ENCODE results near the gene MBOAT1.
"Not testable (repeated sequence)": the region's sequence is repeated elsewhere in the genome, so short reads cannot be mapped to it uniquely, and the experiment has no call there.

Gene MBOAT1

DNA sequence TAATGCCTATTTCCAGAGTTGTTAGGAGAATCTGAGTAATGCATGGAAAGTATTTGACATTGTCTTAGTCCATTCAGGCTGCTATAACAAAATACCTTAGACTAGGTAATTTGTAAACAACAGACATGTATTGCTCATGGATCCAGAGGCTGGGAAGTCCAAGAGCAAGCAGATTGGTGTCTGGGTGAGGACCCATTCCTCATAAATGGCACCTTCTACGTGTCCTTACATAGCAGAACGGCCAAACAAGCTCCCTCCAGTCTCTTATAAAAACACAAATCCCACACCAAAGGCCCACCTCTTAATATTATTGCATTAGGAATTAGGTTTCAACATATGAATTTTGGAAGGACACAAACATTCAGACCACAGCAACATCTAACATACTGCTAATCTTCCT, 30.2 kb downstream of the MBOAT1 start:
- H3K9me2 ChIP-seq (replicated peaks; ENCODE audit: low read depth, low read length): no peaks in the 10 kb centered on the region
- no peaks in the 10 kb centered on the region for H4K20me1 ChIP-seq (ENCODE audit: insufficient read depth, low read length, poor library complexity, severe bottlenecking)
- no peak overlapping the region for H3K4me3 ChIP-seq (ENCODE audit: low read length, poor library complexity, severe bottlenecking)
- H3K4me2 ChIP-seq (ENCODE audit: low read depth, low read length, poor library complexity, severe bottlenecking): no peak overlapping the region
- no peak for TF ChIP-seq EZH2phosphoT487 (IDR thresholded peaks at IDR 0.05; ENCODE audit: borderline replicate concordance)
- no peaks in the 10 kb centered on the region for H3K36me3 ChIP-seq (ENCODE audit: insufficient read depth, low read length)
- H3K4me1 ChIP-seq (ENCODE audit: insufficient read depth, low read length, poor library complexity, severe bottlenecking): peaks cover 25% of the 10 kb centered on the region
- H3F3A ChIP-seq (ENCODE audit: low read depth): no peaks in the 10 kb centered on the region
- no peak overlapping the region for H2AFZ ChIP-seq (ENCODE audit: low read length)
- no peak overlapping the region for H3K9ac ChIP-seq (ENCODE audit: low read depth, low read length, poor library complexity, severe bottlenecking)
- no peaks in the 10 kb centered on the region for H3K27me3 ChIP-seq (ENCODE audit: insufficient read depth, low read length, poor library complexity, severe bottlenecking)
- no peaks in the 10 kb centered on the region for H3K79me2 ChIP-seq (ENCODE audit: insufficient read depth, low read length)
- no peaks in the 10 kb centered on the region for H3K9me3 ChIP-seq (ENCODE audit: insufficient read depth, low read depth, low read length)

DNA sequence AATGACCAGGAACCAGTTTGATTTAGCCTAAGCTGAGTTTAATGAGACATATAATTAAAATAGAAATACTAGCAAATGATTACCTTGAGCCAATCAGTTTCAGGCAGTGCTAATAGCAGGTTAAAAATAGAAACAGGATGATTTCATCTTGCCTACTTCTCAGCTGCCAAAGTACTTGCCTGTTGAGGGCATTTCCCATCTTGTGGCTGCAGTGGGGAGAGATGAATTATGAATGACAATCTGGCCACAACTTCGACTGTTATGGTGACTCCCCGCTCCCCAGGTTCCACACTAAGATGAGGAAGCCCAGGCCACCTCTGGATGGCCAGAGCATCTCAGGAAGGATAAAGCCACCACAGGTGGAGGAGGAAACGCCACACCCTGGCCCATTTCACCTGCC, 31.3 kb downstream of the MBOAT1 start:
- no peaks in the 10 kb centered on the region for H3K9me3 ChIP-seq (ENCODE audit: insufficient read depth, low read depth, low read length)
- 0 out of 2 replicates have a peak, but pooled peaks cover 2% of the 10 kb centered on the region for H3K79me2 ChIP-seq (ENCODE audit: insufficient read depth, low read length)
- H3F3A ChIP-seq (ENCODE audit: low read depth): no peaks in the 10 kb centered on the region
- no peaks in the 10 kb centered on the region for H3K36me3 ChIP-seq (ENCODE audit: insufficient read depth, low read length)
- peak overlapping the region; percentile 9 for H3K4me2 ChIP-seq (ENCODE audit: low read depth, low read length, poor library complexity, severe bottlenecking)
- no peak overlapping the region for H3K9ac ChIP-seq (ENCODE audit: low read depth, low read length, poor library complexity, severe bottlenecking)
- no peaks in the 10 kb centered on the region for H4K20me1 ChIP-seq (ENCODE audit: insufficient read depth, low read length, poor library complexity, severe bottlenecking)
- no peak overlapping the region for H2AFZ ChIP-seq (ENCODE audit: low read length)
- H3K4me1 ChIP-seq (ENCODE audit: insufficient read depth, low read length, poor library complexity, severe bottlenecking): peaks cover 25% of the 10 kb centered on the region
- H3K9me2 ChIP-seq (replicated peaks; ENCODE audit: low read depth, low read length): no peaks in the 10 kb centered on the region
- no peaks in the 10 kb centered on the region for H3K27me3 ChIP-seq (ENCODE audit: insufficient read depth, low read length, poor library complexity, severe bottlenecking)
- no peak overlapping the region for H3K4me3 ChIP-seq (ENCODE audit: low read length, poor library complexity, severe bottlenecking)
- TF ChIP-seq, protein P1, sequence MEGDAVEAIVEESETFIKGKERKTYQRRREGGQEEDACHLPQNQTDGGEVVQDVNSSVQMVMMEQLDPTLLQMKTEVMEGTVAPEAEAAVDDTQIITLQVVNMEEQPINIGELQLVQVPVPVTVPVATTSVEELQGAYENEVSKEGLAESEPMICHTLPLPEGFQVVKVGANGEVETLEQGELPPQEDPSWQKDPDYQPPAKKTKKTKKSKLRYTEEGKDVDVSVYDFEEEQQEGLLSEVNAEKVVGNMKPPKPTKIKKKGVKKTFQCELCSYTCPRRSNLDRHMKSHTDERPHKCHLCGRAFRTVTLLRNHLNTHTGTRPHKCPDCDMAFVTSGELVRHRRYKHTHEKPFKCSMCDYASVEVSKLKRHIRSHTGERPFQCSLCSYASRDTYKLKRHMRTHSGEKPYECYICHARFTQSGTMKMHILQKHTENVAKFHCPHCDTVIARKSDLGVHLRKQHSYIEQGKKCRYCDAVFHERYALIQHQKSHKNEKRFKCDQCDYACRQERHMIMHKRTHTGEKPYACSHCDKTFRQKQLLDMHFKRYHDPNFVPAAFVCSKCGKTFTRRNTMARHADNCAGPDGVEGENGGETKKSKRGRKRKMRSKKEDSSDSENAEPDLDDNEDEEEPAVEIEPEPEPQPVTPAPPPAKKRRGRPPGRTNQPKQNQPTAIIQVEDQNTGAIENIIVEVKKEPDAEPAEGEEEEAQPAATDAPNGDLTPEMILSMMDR (conservative IDR thresholded peaks at IDR 0.05; ENCODE audit: low read length): no peak

DNA sequence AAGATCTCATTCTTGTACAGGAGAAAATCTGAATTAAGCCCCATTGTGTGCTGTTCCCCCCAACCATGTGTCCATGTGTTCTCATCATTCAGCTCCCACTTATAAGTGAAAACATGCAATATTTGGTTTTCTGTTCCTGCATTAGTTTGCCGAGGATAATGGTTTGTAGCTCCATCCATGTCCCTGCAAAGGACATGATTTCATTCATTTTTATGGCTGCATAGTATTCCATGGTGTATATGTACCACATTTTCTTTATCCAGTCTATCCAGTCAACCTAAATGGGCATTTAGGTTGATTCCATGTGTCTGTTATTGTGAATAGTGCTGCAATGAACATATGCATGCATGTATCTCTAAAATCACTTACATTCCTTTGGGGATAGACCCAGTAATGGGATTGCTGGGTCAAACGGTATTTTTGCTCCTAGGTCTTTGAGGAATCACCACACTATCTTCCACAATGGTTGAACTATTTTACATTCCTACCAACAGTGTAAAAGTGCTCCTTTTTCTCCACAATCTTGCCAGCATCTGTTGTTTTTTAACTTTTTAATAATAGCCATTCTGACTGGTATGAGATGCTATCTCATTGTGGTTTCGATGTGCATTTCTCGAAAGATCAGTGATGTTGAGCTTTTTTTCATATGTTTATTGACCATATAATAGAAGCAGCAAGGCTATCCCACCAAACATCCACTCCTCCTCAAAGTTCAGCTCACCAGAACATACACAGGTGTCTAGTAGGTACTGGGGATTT, 32.8 kb downstream of the MBOAT1 start:
- H3K9ac ChIP-seq (ENCODE audit: low read depth, low read length, poor library complexity, severe bottlenecking); H2AFZ ChIP-seq (ENCODE audit: low read length); H3K27me3 ChIP-seq (ENCODE audit: insufficient read depth, low read length, poor library complexity, severe bottlenecking); H3K36me3 ChIP-seq (ENCODE audit: insufficient read depth, low read length); H4K20me1 ChIP-seq (ENCODE audit: insufficient read depth, low read length, poor library complexity, severe bottlenecking); H3K79me2 ChIP-seq (ENCODE audit: insufficient read depth, low read length); H3K9me3 ChIP-seq (ENCODE audit: insufficient read depth, low read depth, low read length); H3F3A ChIP-seq (ENCODE audit: low read depth); H3K9me2 ChIP-seq (replicated peaks; ENCODE audit: low read depth, low read length); H3K4me3 ChIP-seq (ENCODE audit: low read length, poor library complexity, severe bottlenecking): not testable (repeated sequence)
- Histone ChIP-seq H3K4me2 (ENCODE audit: low read depth, low read length, poor library complexity, severe bottlenecking) (peak overlapping the region; percentile 9), H3K4me1 (ENCODE audit: insufficient read depth, low read length, poor library complexity, severe bottlenecking) (peaks cover 30% of the 10 kb centered on the region)

DNA sequence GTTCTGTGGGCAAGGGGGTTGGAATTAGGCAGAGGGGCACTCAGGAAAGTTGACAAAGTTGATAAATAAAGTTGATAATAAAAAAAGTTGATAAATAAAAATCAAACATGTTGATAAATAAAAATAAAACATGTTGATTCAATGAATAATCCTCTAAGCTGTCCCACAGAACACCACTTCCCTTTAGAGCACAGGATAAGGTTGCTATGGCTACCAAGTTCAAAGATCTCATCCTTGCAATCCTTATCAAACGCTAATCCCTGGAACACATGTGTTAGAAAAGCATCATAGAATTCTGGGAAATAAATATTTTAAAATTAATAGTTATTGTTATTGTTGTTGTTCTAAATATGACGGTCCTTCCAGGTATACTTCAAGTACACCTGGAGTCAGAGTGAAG, 33.9 kb downstream of the MBOAT1 start:
- Histone ChIP-seq H3K4me3 (ENCODE audit: low read length, poor library complexity, severe bottlenecking) (no peak overlapping the region), H3K9ac (ENCODE audit: low read depth, low read length, poor library complexity, severe bottlenecking) (no peak overlapping the region), H3K79me2 (ENCODE audit: insufficient read depth, low read length) (0 out of 2 replicates have a peak, but pooled peaks cover 5% of the 10 kb centered on the region), H3K9me3 (ENCODE audit: insufficient read depth, low read depth, low read length) (no peaks in the 10 kb centered on the region), H3K4me2 (ENCODE audit: low read depth, low read length, poor library complexity, severe bottlenecking) (no peak overlapping the region), H3F3A (ENCODE audit: low read depth) (peaks cover 1% of the 10 kb centered on the region; the same call in 1 of the 2 replicates), H3K36me3 (ENCODE audit: insufficient read depth, low read length) (no peaks in the 10 kb centered on the region), H3K9me2 (replicated peaks; ENCODE audit: low read depth, low read length) (no peaks in the 10 kb centered on the region), H2AFZ (ENCODE audit: low read length) (no peak overlapping the region), H4K20me1 (ENCODE audit: insufficient read depth, low read length, poor library complexity, severe bottlenecking) (no peaks in the 10 kb centered on the region), H3K4me1 (ENCODE audit: insufficient read depth, low read length, poor library complexity, severe bottlenecking) (peaks cover 38% of the 10 kb centered on the region), H3K27me3 (ENCODE audit: insufficient read depth, low read length, poor library complexity, severe bottlenecking) (no peaks in the 10 kb centered on the region)
- no peak for TF ChIP-seq EZH2phosphoT487 (IDR thresholded peaks at IDR 0.05; ENCODE audit: borderline replicate concordance)
- TF ChIP-seq, protein P1 (conservative IDR thresholded peaks at IDR 0.05; ENCODE audit: low read length): no peak

Data from Loucy (cell line).